Fibroblast of lung (primary cell): ENCODE measurements around the gene XXYLT1. TPM values are rescaled to one million over a fixed set of nuclear protein-coding genes. Genes with fewer than 3 reads are reported as not detected.

Source experiments
- DNase-seq, 2 donors: peaks; one replicate each; pipeline versions ENCODE4 v3.0.0 to v3.0.0-alpha.2; 2010; ENCODE audit warnings: low read depth in 2 of 2
- H2AFZ ChIP-seq: 2 replicates; pipeline ENCODE4 v1.5.1; 2012; ENCODE audit warnings: low read length, control low read depth, inconsistent platforms
- H3K27ac ChIP-seq: 2 replicates; pipeline ENCODE4 v1.5.1; 2011; ENCODE audit warnings: low read length, control low read depth; ENCODE audit not compliant: insufficient read depth
- H3K27me3 ChIP-seq: 2 replicates; pipeline ENCODE4 v1.5.1; 2011; ENCODE audit warnings: mild to moderate bottlenecking, low read length; ENCODE audit not compliant: control insufficient read depth, insufficient read depth
- H3K36me3 ChIP-seq: 2 replicates; pipeline ENCODE4 v1.5.1; 2011; ENCODE audit warnings: low read length; ENCODE audit not compliant: control insufficient read depth, insufficient read depth
- H3K4me1 ChIP-seq: 2 replicates; pipeline ENCODE4 v1.5.1; 2011; ENCODE audit warnings: low read length; ENCODE audit not compliant: control insufficient read depth, insufficient read depth; ENCODE audit errors: extremely low read depth
- H3K4me2 ChIP-seq: 2 replicates; pipeline ENCODE4 v1.5.1; 2011; ENCODE audit warnings: low read length, control low read depth; ENCODE audit not compliant: insufficient read depth; ENCODE audit errors: extremely low read depth
- H3K4me3 ChIP-seq, 4 experiments: fragments of 200-600 bp in 1 of 4; sonication (generic) in 1 of 4; replicated peaks in 1 of 4; 2 replicates each; pipeline ENCODE4 v1.5.1; 2011 to 2016; ENCODE audit warnings: low read length in 4 of 4, low read depth in 3 of 4, mild to moderate bottlenecking in 3 of 4, control low read depth in 2 of 4, inconsistent platforms in 1 of 4, mixed read lengths in 1 of 4; ENCODE audit not compliant: insufficient read depth in 1 of 4; ENCODE audit errors: control extremely low read depth in 1 of 4
- H3K79me2 ChIP-seq: 2 replicates; pipeline ENCODE4 v1.5.1; 2012; ENCODE audit warnings: mild to moderate bottlenecking, low read length, inconsistent platforms; ENCODE audit not compliant: control insufficient read depth, insufficient read depth
- H3K9ac ChIP-seq: 2 replicates; pipeline ENCODE4 v1.5.1; 2011; ENCODE audit warnings: mild to moderate bottlenecking, low read length, control low read depth; ENCODE audit not compliant: insufficient read depth
- H3K9me3 ChIP-seq: 2 replicates; pipeline ENCODE4 v1.5.1; 2012; ENCODE audit warnings: low read depth, low read length; ENCODE audit not compliant: control insufficient read depth, insufficient read depth
- H4K20me1 ChIP-seq: 2 replicates; pipeline ENCODE4 v1.5.1; 2011; ENCODE audit warnings: low read length; ENCODE audit not compliant: control insufficient read depth, insufficient read depth; ENCODE audit errors: extremely low read depth
- CTCF ChIP-seq, 2 donors: IDR thresholded peaks in 1 of 2; conservative IDR thresholded peaks in 1 of 2; 1 replicate in 1 of 2; 2 replicates in 1 of 2; pipeline ENCODE4 v1.5.1; 2011 to 2012; ENCODE audit warnings: low read length in 2 of 2, control low read depth in 1 of 2, inconsistent platforms in 1 of 2, low read depth in 1 of 2, mild to moderate bottlenecking in 1 of 2
- EZH2 ChIP-seq: IDR thresholded peaks from 2 replicates; pipeline ENCODE4 v1.5.1; 2012; ENCODE audit warnings: low read length, control low read depth, mild to moderate bottlenecking; ENCODE audit errors: missing control alignments
- polyA plus RNA-seq, 2 donors: library from polyadenylated mRNA; depleted of rRNA in 1 of 2; stranded (reverse) in 1 of 2; unstranded in 1 of 2; fragments of >200 nt; gene quantifications; 2 replicates each; pipeline ENCODE4 v1.2.1, GENCODE V29; 2011 to 2012; ENCODE audit warnings: missing spikeins in 1 of 2
- total RNA-seq: library from RNA; depleted of rRNA; stranded (reverse); fragments of >200 nt; gene quantifications from 2 replicates; pipeline ENCODE4 v1.2.1, GENCODE V29; 2014

Gene XXYLT1
- total and polyA plus RNA-seq, 2 donors (not counting 1 experiment from before 2014, with no cell fraction given), result 12.4 to 18.5 TPM

DNA sequence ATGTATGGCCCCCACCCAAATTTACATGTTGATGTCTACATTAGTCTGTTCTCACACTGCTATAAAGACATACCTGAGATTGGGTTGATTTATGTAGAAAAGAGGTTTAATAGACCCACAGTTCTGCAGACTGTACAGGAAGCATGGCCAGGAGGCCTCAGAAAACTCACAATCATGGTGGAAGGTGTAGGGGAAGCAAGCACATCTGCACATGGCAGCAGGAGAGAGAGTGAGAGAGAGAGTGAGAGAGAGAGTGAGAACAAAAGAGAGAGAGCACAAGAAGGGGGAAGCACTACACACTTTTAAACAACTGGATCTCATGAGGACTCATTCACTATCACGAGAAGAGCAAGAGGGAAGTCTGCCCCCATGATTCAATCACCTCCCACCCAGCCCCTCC is 130.5 kb downstream of the XXYLT1 start:
- Histone ChIP-seq H3K27ac (no peak overlapping the region), H4K20me1 (no peaks in the 10 kb centered on the region), H3K9me3 (no peaks in the 10 kb centered on the region), H3K9ac (no peak overlapping the region), H3K4me3 (no peak overlapping the region), H3K27me3 (no peaks in the 10 kb centered on the region), H3K4me1 (no peaks in the 10 kb centered on the region), H3K36me3 (no peaks in the 10 kb centered on the region), H2AFZ (no peak overlapping the region), H3K4me2 (no peak overlapping the region), H3K79me2 (no peaks in the 10 kb centered on the region)
- TF ChIP-seq CTCF (conservative IDR thresholded peaks at IDR 0.05 in 1 of 2, IDR thresholded peaks at IDR 0.05 in 1 of 2; ENCODE audit: low read depth in 1 of 2, low read length in 2 of 2) (no peak), EZH2 (no peak)
- no peak for DNase-seq

DNA sequence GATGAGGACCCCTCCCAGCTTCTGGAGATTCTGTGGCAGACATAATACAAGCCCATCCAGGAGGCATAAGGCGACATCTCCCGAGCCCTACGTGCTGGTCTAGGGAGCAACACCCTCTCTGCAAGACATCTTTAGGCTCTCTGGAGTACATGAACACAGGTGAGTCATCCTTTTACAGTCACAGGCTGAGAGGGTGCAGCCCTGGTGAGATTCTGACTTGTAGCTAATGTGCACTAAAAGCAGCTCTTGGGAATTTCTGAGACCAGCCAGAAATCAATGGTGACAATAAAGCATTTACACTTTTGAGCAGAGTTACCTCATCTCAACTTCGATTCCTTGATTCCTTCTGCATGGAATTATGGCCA is 131.1 kb downstream of the XXYLT1 start:
- Histone ChIP-seq H3K9ac (no peak overlapping the region), H3K27me3 (no peaks in the 10 kb centered on the region), H3K36me3 (no peaks in the 10 kb centered on the region), H3K9me3 (no peaks in the 10 kb centered on the region), H3K4me1 (no peaks in the 10 kb centered on the region), H4K20me1 (no peaks in the 10 kb centered on the region), H2AFZ (no peak overlapping the region), H3K4me2 (no peak overlapping the region), H3K79me2 (no peaks in the 10 kb centered on the region), H3K27ac (no peak overlapping the region), H3K4me3 (no peak overlapping the region)
- DNase-seq, result peak in 1 of 2 donors; percentile 51
- TF ChIP-seq CTCF (conservative IDR thresholded peaks at IDR 0.05 in 1 of 2, IDR thresholded peaks at IDR 0.05 in 1 of 2; ENCODE audit: low read depth in 1 of 2, low read length in 2 of 2) (no peak), EZH2 (no peak)

- Histone ChIP-seq H3K9ac (no peak overlapping the region), H3K27ac (no peak overlapping the region), H3K4me3 (peak overlapping the region in 1 of 4 experiments; percentile 36), H3K36me3 (no peaks in the 10 kb centered on the region), H3K9me3 (no peaks in the 10 kb centered on the region), H2AFZ (no peak overlapping the region), H3K27me3 (no peaks in the 10 kb centered on the region), H3K79me2 (no peaks in the 10 kb centered on the region), H3K4me1 (no peaks in the 10 kb centered on the region), H4K20me1 (no peaks in the 10 kb centered on the region), H3K4me2 (no peak overlapping the region)
- peak in 1 of 2 donors; percentile 50 for DNase-seq
- TF ChIP-seq EZH2, result no peak
- TF ChIP-seq CTCF (conservative IDR thresholded peaks at IDR 0.05 in 1 of 2, IDR thresholded peaks at IDR 0.05 in 1 of 2; ENCODE audit: low read depth in 1 of 2, low read length in 2 of 2), result no peak
These were observed 131.7 kb downstream of the XXYLT1 start for GRCh38 chr3:195139091-195139875.
